GM12891 (cell line): ENCODE results near the gene PPP1R10.
A peak's percentile ranks its signal among the peaks of the same experiment; 100 is the strongest.

ENCODE experiments used
- DNase-seq: peaks from one replicate; pipeline ENCODE4 v3.0.0; 2011; ENCODE audit warnings: low spot score; ENCODE audit not compliant: insufficient read length
- FAIRE-seq: peaks from 2 replicates; lab custom pipeline; 2011; peaks lifted over from hg19 to GRCh38; lab: Jason Lieb, UNC
- PAX5 ChIP-seq: IDR thresholded peaks from 2 replicates; pipeline ENCODE4 v1.6.1; 2011; ENCODE audit warnings: low read length, moderate library complexity, mild to moderate bottlenecking; ENCODE audit not compliant: insufficient read depth, severe bottlenecking
- POLR2A ChIP-seq: IDR thresholded peaks from 2 replicates; pipeline ENCODE4 v1.6.1; 2011; ENCODE audit warnings: low read depth, low read length, control low read depth
- POLR2AphosphoS5 ChIP-seq: IDR thresholded peaks from 2 replicates; pipeline ENCODE4 v1.6.1; 2011; ENCODE audit warnings: low read depth, low read length, control low read depth
- POU2F2 ChIP-seq: IDR thresholded peaks from 2 replicates; pipeline ENCODE4 v1.6.1; 2011; ENCODE audit warnings: low read depth, mild to moderate bottlenecking, control low read depth, low read length, moderate library complexity
- SPI1 ChIP-seq: IDR thresholded peaks from 2 replicates; pipeline ENCODE4 v1.6.1; 2011; ENCODE audit warnings: low read depth, low read length, control low read depth
- TAF1 ChIP-seq: IDR thresholded peaks from 2 replicates; pipeline ENCODE4 v1.6.1; 2011; ENCODE audit warnings: low read depth, low read length, control low read depth

PPP1R10 gene

DNA sequence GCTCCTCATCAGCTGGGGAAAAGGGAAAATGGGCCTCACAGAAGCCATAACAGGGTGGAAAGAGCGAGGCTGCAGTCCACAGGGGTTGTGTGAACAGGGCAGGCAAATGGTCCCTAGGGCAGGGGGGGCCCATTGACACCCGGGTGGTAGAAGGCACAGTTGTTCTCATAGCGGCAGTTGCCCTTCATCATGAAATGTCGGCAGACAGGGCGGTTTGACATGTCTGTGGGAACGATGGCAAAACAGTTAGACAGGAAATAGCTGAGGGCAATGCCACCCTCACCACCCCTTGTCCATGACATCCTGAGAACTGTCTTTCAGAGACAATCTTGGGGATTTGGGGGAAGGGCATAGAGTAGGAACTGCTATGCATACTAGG, 15.6 kb downstream of the PPP1R10 start:
- TF ChIP-seq POU2F2 (no peak), POLR2AphosphoS5 (peak; percentile 11; the same call in 1 of the 2 replicates)
- no peak for FAIRE-seq
- no peak for DNase-seq

DNA sequence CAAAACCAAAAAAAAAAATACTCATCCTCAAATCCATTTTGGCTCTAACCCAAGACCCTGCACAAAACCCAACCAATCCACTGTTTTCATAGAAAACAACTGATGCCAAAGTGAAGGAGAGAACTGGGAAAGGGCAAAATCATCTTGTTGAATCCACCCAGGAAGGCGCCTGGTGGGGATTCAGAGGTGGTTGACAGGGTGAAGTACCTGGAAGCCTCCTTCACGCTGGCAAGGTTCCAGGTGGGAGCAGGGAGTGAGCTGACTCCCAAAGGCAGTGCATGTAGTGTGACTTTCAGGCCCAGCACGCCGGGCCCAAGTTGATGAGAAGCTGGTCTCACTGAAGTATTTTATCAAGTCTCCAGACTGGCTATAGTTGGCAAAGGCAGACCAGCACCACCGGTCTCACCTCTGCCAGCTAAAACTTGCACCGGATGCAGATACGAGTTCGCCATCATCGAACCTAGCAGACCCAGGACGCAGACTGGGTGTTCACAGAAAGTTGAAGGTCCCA, 16.5 kb downstream of the PPP1R10 start:
- no peak for DNase-seq
- no peak for FAIRE-seq
- TF ChIP-seq POLR2AphosphoS5: peak; percentile 22; the same call in 1 of the 2 replicates
- no peak for TF ChIP-seq POU2F2

DNA sequence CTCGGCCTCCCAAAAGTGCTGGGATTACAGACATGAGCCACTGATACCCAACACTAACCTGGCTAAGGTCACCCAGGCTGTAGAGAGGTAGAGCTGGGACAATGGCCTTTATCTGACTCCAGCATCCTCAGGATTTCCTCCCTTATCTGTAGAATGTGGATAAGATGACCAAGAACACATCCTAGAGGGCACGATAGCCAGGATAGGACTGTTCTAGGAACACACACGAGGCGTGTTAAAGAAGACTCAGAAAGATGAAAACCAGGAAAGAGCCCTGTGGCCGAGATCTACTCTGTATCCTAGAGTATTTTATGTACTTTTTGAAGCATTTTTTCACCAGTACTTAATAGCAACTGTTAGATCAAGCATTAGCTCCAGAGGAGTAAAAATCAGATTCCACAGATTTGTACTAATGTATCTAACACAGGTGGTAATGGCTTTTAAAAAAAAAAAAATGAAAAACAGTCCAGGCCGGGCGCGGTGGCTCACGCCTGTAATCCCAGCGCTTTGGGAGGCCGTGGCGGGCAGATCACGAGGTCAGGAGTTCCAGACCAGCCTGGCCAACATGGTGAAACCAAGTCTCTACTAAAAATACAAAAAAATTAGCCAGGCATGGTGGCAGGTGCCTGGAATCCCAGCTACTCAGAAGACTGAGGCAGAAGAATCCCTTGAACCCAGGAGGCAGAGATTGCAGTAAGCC, 17.3 kb downstream of the PPP1R10 start:
- no peak for FAIRE-seq
- no peak for DNase-seq
- no peak for TF ChIP-seq POLR2AphosphoS5
- no peak for TF ChIP-seq TAF1
- no peak for TF ChIP-seq POU2F2
- no peak for TF ChIP-seq PAX5
- TF ChIP-seq POLR2A: no peak
- no peak for TF ChIP-seq SPI1

DNA sequence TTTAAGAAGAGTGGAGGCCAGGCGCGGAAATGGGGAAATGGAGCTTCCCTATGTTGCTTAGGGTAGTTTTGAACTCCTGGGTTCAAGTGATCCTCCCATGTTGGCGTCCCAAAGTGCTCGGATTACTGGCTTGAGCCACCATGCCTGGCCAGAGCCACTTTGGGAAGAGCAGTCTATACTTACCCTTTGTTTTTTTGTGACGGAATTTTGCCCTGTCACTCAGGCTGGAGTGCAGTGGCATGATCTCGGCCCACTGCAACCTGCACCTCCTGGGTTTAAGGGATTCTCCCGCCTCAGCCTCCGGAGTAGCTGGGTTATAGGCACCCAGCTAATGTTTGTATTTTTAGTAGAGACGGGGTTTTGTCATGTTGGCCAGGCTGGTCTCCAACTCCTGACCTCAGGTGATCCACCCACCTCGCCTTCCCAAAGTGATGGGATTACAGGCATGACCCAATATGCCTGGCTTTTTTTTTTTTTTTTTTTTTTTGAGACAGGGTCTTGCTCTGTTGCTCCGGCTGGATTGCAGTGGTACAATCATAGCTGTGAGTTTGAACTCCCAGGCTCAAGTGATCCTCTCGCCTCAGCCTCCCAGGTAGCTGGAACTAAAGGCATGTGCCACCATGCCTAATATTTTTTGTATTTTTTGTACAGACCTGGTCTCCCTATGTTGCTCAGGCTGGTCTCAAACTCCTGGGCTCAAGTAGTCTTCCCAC, 18.0 kb downstream of the PPP1R10 start:
- DNase-seq: no peak
- no peak for FAIRE-seq
- TF ChIP-seq SPI1: no peak
- no peak for TF ChIP-seq POLR2AphosphoS5
- TF ChIP-seq PAX5: no peak
- TF ChIP-seq POLR2A: 0 out of 2 replicates have a peak, but pooled peaks have one; percentile 25

DNA sequence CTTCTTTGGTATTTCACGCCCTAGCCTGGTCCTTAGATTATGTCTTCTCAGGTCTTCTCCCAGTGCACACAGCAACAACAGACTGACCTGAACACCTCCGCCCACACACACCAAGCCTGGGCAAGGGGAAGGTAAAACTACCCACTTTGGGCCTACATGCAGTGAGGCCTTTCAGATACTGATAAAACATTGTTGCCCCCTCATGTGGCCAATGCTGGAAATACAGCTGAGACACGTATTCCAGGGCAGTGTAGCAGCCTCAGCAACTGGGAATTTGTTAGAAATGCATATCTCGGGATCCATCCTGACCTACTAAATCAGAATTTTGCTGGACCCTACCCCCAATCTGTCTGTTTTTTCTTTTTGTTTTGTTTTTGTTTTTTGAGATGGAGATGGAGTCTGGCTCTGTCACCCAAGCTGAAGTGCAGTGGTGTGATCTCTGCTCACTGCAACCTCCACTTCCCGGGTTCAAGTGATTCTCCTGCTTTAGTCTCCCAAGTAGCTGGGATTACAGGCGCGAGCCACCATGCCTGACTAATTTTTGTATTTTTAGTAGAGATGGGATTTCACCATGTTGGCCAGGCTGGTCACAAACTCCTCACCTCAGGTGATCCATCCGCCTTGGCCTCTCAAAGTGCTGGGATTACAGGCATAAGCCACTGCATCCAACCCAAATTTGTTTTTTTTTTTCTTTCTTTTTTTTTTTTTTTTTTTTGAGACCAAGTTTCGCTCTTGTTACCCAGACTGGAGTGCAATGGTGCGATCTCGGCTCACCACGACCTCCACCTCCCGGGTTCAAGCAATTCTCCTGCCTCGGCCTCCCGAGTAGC, 19.5 kb downstream of the PPP1R10 start:
- peak; percentile 88 for FAIRE-seq

DNA sequence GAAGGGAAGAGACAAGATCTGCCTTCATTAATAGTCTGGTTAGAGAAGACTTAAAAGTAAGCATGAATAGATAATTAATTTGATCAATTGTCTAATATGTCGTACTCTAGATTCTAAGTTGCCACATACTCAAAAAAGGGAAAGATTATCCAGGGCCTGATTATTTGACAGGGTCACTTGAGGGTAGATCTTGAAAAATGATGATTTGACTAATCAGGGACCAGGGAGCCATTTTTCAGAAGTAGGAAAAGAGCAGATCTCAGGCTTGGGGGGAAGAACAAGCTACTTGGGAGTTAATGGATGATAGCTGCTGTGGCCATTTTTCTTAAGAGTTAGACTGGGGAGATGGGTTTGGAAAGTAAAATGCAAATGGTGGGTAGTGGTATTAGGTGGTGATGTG, 24.8 kb downstream of the PPP1R10 start:
- TF ChIP-seq SPI1 (no peak), POLR2A (no peak), POU2F2 (no peak), POLR2AphosphoS5 (no peak), PAX5 (no peak), TAF1 (no peak)
- DNase-seq: no peak
- FAIRE-seq: no peak

More for the DNA sequence above, 19.5 kb downstream of the PPP1R10 start:
- peak; percentile 55 for DNase-seq

DNA sequence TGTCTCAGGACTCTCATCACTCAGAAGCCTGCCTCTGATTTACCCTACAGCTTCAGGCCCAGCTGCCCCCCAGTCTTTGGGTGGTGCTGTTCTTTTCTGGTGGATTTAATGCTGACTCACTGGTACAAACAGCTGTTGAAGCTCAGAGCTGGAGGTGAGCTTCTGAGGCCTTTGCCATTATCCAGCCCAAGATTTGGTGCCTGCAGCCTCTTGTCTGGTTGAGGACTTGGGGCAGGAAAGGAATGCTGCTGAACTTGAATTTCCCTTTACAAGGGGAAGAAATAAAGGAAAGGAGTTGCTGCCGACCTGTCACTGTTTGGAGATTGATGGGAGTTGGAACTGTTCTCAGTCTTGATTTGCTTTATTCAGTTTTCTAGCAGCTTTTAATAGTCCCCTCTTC, 26.0 kb downstream of the PPP1R10 start:
- FAIRE-seq (no peak), DNase-seq (no peak)
- no peak for TF ChIP-seq POU2F2
- no peak for TF ChIP-seq POLR2AphosphoS5
- no peak for TF ChIP-seq PAX5
- no peak for TF ChIP-seq TAF1
- no peak for TF ChIP-seq POLR2A
- no peak for TF ChIP-seq SPI1

DNA sequence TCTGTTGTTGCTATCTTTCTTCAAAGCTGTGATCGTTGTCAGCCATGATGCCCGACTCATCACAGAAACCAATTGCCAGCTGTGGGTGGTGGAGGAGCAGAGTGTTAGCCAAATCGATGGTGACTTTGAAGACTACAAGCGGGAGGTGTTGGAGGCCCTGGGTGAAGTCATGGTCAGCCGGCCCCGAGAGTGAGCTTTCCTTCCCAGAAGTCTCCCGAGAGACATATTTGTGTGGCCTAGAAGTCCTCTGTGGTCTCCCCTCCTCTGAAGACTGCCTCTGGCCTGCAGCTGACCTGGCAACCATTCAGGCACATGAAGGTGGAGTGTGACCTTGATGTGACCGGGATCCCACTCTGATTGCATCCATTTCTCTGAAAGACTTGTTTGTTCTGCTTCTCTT, 26.5 kb downstream of the PPP1R10 start:
- DNase-seq: no peak
- no peak for FAIRE-seq
- no peak for TF ChIP-seq SPI1
- no peak for TF ChIP-seq POLR2A
- TF ChIP-seq POU2F2: no peak
- TF ChIP-seq PAX5: no peak
- TF ChIP-seq POLR2AphosphoS5: no peak
- TF ChIP-seq TAF1: no peak

DNA sequence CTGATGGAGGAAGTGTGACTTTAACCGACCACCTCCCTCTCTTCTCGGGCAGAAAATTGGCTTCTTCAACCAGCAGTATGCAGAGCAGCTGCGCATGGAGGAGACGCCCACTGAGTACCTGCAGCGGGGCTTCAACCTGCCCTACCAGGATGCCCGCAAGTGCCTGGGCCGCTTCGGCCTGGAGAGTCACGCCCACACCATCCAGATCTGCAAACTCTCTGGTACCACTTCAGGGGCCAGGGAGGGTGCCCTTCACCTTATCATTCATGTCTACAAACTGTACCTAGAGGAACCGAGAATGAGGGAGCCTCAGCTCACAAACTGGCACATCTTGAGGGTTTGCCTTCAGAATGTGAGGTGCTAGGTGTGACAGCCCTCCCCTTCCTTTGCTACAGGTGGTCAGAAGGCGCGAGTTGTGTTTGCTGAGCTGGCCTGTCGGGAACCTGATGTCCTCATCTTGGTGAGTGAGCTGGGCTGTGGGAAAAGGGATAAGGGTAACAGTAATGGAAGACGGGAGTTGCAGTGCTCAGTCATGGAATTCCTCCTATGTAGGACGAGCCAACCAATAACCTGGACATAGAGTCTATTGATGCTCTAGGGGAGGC, 27.2 kb downstream of the PPP1R10 start:
- DNase-seq: no peak
- FAIRE-seq: no peak
- no peak for TF ChIP-seq POLR2A
- TF ChIP-seq POU2F2: no peak
- TF ChIP-seq SPI1: no peak
- TF ChIP-seq POLR2AphosphoS5: no peak
- no peak for TF ChIP-seq TAF1
- TF ChIP-seq PAX5: no peak

DNA sequence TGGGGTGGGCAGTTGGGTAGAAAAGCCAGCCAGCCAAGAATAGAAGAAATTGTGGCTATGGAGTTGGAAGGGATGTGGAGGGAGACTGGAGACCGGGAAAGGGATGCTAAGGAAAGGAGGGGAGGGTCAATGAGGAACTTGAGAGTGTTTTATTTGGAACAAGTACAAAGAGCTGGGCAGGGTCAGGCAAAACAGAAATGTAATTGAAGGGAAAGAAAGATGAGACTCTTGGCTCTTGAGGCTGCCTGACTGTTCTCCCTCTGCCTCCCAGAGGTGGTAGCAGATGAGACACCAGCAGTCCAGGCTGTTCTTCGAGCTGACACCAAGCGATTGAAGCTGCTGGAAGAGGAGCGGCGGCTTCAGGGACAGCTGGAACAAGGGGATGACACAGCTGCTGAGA, 33.1 kb downstream of the PPP1R10 start:
- FAIRE-seq (no peak), DNase-seq (no peak)
- no peak for TF ChIP-seq PAX5
- 0 out of 2 replicates have a peak, but pooled peaks have one; percentile 15 for TF ChIP-seq POLR2A
- no peak for TF ChIP-seq POU2F2
- TF ChIP-seq SPI1: no peak

DNA sequence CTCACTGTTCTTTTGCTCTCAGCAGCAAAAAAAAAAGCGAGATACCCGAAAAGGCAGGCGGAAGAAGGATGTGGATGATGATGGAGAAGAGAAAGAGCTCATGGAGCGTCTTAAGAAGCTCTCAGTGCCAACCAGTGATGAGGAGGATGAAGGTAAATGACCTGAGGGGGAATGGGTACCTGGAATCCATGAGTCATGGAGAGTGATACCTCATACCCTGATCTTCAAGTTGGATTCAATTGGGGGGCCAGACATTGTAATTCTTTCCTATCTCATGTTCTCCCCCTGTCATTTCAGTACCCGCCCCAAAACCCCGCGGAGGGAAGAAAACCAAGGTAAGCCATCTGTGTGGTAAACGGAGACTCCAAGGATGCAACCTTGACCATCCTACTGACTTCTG, 39.0 kb downstream of the PPP1R10 start:
- TF ChIP-seq POLR2AphosphoS5 (no peak), PAX5 (no peak)
- no peak for DNase-seq
- FAIRE-seq: no peak
